Testis (tissue), 3 donors: ENCODE data around the gene TMEM164. TPM values are rescaled to one million over a fixed set of nuclear protein-coding genes. Genes with fewer than 3 reads are reported as not detected.

ENCODE experiments used
- DNase-seq: peaks from one replicate; pipeline ENCODE4 v3.0.0-alpha.2; 2019
- H3K27ac ChIP-seq, 2 donors: fragments of 200-600 bp; sonication (generic); one replicate each; pipeline ENCODE4 v1.5.1; 2019
- H3K27me3 ChIP-seq: fragments of 200-600 bp; sonication (generic); one replicate; pipeline ENCODE4 v1.5.1; 2019
- H3K36me3 ChIP-seq: fragments of 200-600 bp; sonication (generic); one replicate; pipeline ENCODE4 v1.5.1; 2017; ENCODE audit warnings: low read depth; ENCODE audit errors: missing control alignments
- H3K4me1 ChIP-seq: fragments of 200-600 bp; sonication (generic); one replicate; pipeline ENCODE4 v1.5.1; 2019
- H3K4me3 ChIP-seq, 2 donors: fragments of 200-600 bp; sonication (generic); one replicate each; pipeline ENCODE4 v1.5.1; 2017 to 2019
- H3K9me3 ChIP-seq: fragments of 200-600 bp; sonication (generic); one replicate; pipeline ENCODE4 v1.5.1; 2017
- CTCF ChIP-seq, 3 experiments: fragments of 450-650 bp in 2 of 3; fragments of 200-600 bp in 1 of 3; sonication (generic) in 1 of 3; IDR thresholded peaks; one replicate each; pipeline ENCODE4 v1.5.1; 2016 to 2019; ENCODE audit warnings: antibody characterized with exemption in 3 of 3, mild to moderate bottlenecking in 2 of 3, moderate library complexity in 1 of 3
- POLR2A ChIP-seq: fragments of 450-650 bp; IDR thresholded peaks from one replicate; pipeline ENCODE4 v1.6.1; 2017; ENCODE audit warnings: antibody characterized with exemption, mild to moderate bottlenecking, moderate library complexity
- WGBS, 2 donors: methylation state at CpG; one replicate each; pipeline ENCODE4 v1.1.5; 2018; 5-methylcytosine and 5-hydroxymethylcytosine counted together
- intact Hi-C: fragments of 100-400 bp; cut with DNase I; formaldehyde crosslinking; loops from one replicate; pipeline ENCODE4 v1.15.1; 2023; ENCODE audit warnings: low total_unique reads
- polyA plus RNA-seq: library from polyadenylated mRNA; stranded (reverse); fragments of 350-450 nt; fragmentation: Illumina TruSeq; extraction: RNeasy Lipid Tissue Mini Kit (QIAGEN cat#74804); gene quantifications from one replicate; pipeline ENCODE4 v1.2.3, GENCODE V29; 2014; ENCODE audit warnings: low read depth, low replicate concordance; ENCODE audit not compliant: insufficient read depth
- total RNA-seq, 2 donors: library from RNA; depleted of rRNA; stranded (reverse); fragments of >200 nt; gene quantifications; one replicate each; pipeline ENCODE4 v1.2.3, GENCODE V29; 2016

The TMEM164 gene
- total and polyA plus RNA-seq, 3 donors from 2014 or later = 7.9 to 13.9 (median 8.1) TPM

- no peaks in the 10 kb centered on the region for H3K36me3 ChIP-seq
- no peaks in the 10 kb centered on the region for H3K4me1 ChIP-seq
- intact Hi-C loops = no loop called here
- no peaks in the 10 kb centered on the region for H3K9me3 ChIP-seq
- H3K4me3 ChIP-seq = no peak overlapping the region
- no peaks in the 10 kb centered on the region for H3K27me3 ChIP-seq
- 73 to 75% methylated on average over 2 of the region's 2 CpGs for WGBS, 2 donors
- no peak for TF ChIP-seq POLR2A
- TF ChIP-seq CTCF (IDR thresholded peaks at IDR 0.05) = no peak
- no peak overlapping the region for H3K27ac ChIP-seq
- no peak for DNase-seq
Measured at GRCh38 chrX:110034036-110034435, 31.1 kb downstream of the TMEM164 start.

DNA sequence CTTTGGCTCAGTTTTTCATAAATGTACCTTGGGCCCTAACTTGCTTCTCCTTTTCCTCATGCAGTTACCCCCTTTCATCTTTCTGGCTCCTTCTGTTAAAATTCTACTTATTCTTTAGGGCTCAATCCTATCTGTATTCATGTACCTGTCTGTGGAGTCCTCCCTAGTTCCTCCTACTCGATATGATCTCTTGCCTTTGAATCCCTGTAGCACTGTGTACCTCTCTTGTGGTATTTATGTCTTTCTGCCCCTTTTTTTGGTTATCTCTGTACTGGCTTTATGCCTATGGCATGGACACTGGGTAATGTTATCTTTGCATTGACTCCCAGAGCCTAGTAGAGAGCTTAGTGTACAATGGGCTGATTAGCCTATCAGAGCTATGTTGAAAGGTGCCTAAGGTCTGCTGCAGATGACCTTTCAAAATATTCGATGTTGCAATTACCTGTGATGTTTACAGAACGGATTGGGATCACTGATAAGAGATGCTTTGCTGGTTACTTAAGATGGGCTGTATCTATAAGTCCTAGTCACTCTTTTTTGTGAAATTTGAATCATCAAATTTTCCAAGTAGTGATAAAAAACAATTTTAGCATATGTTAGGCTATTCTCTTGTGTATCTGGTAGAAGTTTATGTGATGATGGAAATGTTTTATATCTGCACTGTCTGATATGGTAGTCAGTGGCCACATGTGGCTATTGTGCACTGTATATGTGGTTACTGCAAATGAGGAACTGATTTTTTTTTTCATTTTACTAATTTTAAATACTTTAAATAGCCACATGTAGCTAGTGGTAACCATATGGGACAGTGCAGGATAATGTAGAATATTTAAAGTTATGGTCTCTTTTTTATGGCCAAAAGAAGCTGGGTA, 33.5 kb downstream of the TMEM164 start:
- intact Hi-C loops = no loop called here
- Histone ChIP-seq H3K36me3 (no peaks in the 10 kb centered on the region), H3K4me1 (no peaks in the 10 kb centered on the region), H3K27me3 (no peaks in the 10 kb centered on the region), H3K4me3 (no peak overlapping the region), H3K9me3 (no peaks in the 10 kb centered on the region), H3K27ac (no peak overlapping the region)
- 60 to 77% methylated on average over 3 of the region's 3 CpGs for WGBS, 2 donors
- no peak for DNase-seq
- no peak for TF ChIP-seq POLR2A

DNA sequence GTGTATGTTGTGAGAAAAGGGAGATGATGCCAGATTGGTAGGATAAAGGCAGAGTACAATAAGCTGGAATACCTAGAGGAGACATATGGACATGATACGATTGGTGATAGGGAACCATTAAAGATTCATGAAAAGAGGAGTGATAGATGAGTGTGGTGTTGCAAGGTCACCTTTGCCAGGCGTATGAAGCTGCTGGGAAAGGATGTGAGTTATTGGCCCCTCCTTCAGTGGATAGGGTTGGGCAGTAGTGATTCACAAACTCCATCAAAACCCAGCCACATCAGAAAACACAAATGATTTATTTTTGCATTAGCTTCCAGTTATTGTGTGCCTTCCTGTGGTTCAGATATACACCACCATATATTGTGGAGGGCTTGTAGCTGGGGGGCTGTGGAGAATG, 34.3 kb downstream of the TMEM164 start:
- DNase-seq = no peak
- no peak overlapping the region for H3K4me3 ChIP-seq
- H3K27me3 ChIP-seq = no peaks in the 10 kb centered on the region
- H3K4me1 ChIP-seq = no peaks in the 10 kb centered on the region
- H3K9me3 ChIP-seq = no peaks in the 10 kb centered on the region
- H3K27ac ChIP-seq = no peak overlapping the region
- H3K36me3 ChIP-seq = no peaks in the 10 kb centered on the region
- intact Hi-C loops = no loop called here
- WGBS, 2 donors = 86 to 93% methylated on average over 2 of the region's 2 CpGs
- no peak for TF ChIP-seq CTCF (IDR thresholded peaks at IDR 0.05)
- TF ChIP-seq POLR2A = no peak

DNA sequence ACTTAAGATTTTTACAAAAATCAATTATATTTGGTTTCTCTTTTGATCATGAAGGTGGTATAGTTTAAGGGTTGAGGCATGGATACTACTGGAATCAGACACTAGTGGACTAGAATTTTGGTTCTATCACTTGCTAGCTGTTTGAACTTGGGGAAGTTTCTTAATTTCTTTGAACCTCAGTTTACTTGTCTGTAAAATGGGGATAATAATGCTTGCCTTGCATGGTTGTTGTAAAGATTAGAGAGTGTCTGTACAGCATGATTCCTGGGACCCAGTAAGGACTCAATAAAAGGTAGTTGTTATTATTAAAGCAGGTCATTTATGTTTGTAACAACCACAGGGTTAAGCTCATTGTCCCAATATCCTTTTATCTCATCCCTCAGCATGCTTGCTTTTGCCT, 36.0 kb downstream of the TMEM164 start:
- Histone ChIP-seq H3K4me1 (no peaks in the 10 kb centered on the region), H3K36me3 (no peaks in the 10 kb centered on the region), H3K4me3 (no peak overlapping the region), H3K9me3 (no peaks in the 10 kb centered on the region), H3K27ac (no peak overlapping the region), H3K27me3 (no peaks in the 10 kb centered on the region)
- TF ChIP-seq POLR2A (no peak), CTCF (IDR thresholded peaks at IDR 0.05) (no peak)
- DNase-seq = no peak
- intact Hi-C loops = no loop called here

DNA sequence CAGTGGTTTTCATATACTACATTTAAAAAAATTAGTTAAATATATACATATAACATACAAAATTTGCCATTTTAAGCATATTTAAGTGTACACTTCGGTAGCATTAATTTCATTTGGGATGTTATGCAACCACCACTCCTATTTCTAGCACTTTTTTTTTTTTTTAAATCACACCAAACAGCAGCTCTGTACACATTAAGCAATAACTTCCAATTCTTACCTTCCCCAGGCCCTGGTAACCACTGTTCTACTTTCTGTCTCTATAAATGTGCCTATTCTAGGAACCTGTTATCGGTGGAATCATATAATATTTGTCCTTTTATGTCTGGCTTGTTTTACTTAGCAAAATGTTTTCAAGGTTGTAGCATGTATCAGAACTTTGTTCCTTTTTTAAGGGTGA, 39.1 kb downstream of the TMEM164 start:
- no peaks in the 10 kb centered on the region for H3K27me3 ChIP-seq
- no peaks in the 10 kb centered on the region for H3K36me3 ChIP-seq
- H3K9me3 ChIP-seq = no peaks in the 10 kb centered on the region
- TF ChIP-seq POLR2A (no peak), CTCF (IDR thresholded peaks at IDR 0.05) (no peak)
- no peaks in the 10 kb centered on the region for H3K4me1 ChIP-seq
- H3K4me3 ChIP-seq = no peak overlapping the region
- no peak overlapping the region for H3K27ac ChIP-seq
- DNase-seq = no peak
- 83 to 91% methylated on average over 2 of the region's 2 CpGs for WGBS, 2 donors
- intact Hi-C loops = no loop called here
